Pancreas (tissue), 10 donors: Measurements from ENCODE around the gene DPYSL5. TPM values are rescaled to one million over a fixed set of nuclear protein-coding genes. Genes with fewer than 3 reads are reported as not detected.

Source experiments
- ATAC-seq, 4 donors: fragments of 200-7000 bp; cut with Tn5 transposase; one replicate each; pipeline versions ENCODE4 v1.8.0 to v1.9.1; 2020; ENCODE audit warnings: mild to moderate bottlenecking in 4 of 4, moderate library complexity in 4 of 4
- DNase-seq, 6 donors: peaks; one replicate each; pipeline ENCODE4 v3.0.0-alpha.2; 2020
- FAIRE-seq: peaks from 2 replicates; lab custom pipeline; 2012; peaks lifted over from hg19 to GRCh38; lab: Jason Lieb, UNC
- H3K27ac ChIP-seq, 4 donors: fragments of 200-600 bp; sonication (generic); 1 replicate in 3 of 4; 2 replicates in 1 of 4; pipeline versions ENCODE4 v1.5.0 to v1.8.0; 2020
- H3K27me3 ChIP-seq, 4 donors: fragments of 200-600 bp; one replicate each; pipeline ENCODE4 v1.8.0; 2021
- H3K36me3 ChIP-seq, 3 donors: fragments of 200-600 bp; sonication (generic) in 1 of 3; one replicate each; pipeline versions ENCODE4 v1.5.0 to v1.8.0; 2020 to 2021
- H3K4me1 ChIP-seq, 3 donors: fragments of 200-600 bp; one replicate each; pipeline ENCODE4 v1.8.0; 2021
- H3K4me3 ChIP-seq, 4 donors: fragments of 200-600 bp; sonication (generic) in 2 of 4; one replicate each; pipeline versions ENCODE4 v1.5.0 to v1.8.0; 2020 to 2021
- H3K9me3 ChIP-seq, 4 donors: fragments of 200-600 bp; one replicate each; pipeline ENCODE4 v1.8.0; 2021
- CTCF ChIP-seq, 4 donors: fragments of 200-600 bp; sonication (generic) in 3 of 4; IDR thresholded peaks; one replicate each; pipeline versions ENCODE4 v1.5.0 to v1.8.0; 2021; ENCODE audit warnings: antibody characterized with exemption in 4 of 4
- WGBS, 2 donors: extraction: QIAGEN DNeasy Blood & Tissue Kit; methylation state at CpG; one replicate each; pipeline ENCODE4 v1.1.7; 2013; 5-methylcytosine and 5-hydroxymethylcytosine counted together
- intact Hi-C, 3 donors: fragments of 100-400 bp; cut with DNase I; formaldehyde crosslinking; loops; one replicate each; pipeline versions ENCODE4 v1.11.1 to v1.14.2; 2022
- polyA plus RNA-seq, 2 donors: library from polyadenylated mRNA; stranded (reverse); fragments of 200-250 nt; gene quantifications; one replicate each; pipeline ENCODE4 v1.2.3, GENCODE V29; 2013
- total RNA-seq, 6 donors: library from RNA; stranded (reverse); fragmentation: NEBNext Ultra II Directional in 4 of 6; extraction: Animal tissue kit (Norgen Biotek cat#: 25700) in 4 of 6; gene quantifications; one replicate each; pipeline versions ENCODE4 v1.2.1 to v1.2.4, GENCODE V29; 2021 to 2023
- donor health status: healthy with polysubstance abuse.
- donor health status: DM: no; HTN: no; CAD: no; lungs with moderate emphysema.
- donor health status: DM: no; HTN: no; CAD: no.
- donor health status: control.
- donor health status: control.
- donor health status: Bipolar disorder and iron deficiency.
- donor health status: DM: yes; HTN: yes; CAD: no.
- donor health status: DM: no; HTN: no; CAD: no.
- donor health status: DM: no; HTN: no; CAD: no.
- donor health status: DM: yes; HTN: yes; CAD: no.

The DPYSL5 gene
- total and polyA plus RNA-seq, 8 donors = 0.02 to 0.12 (median 0.09) TPM; not detected in 5

GRCh38 chr2:26948800-26949199 lies 100.9 kb downstream of the DPYSL5 start:
- Histone ChIP-seq H3K4me3 (no peak overlapping the region), H3K27ac (no peak overlapping the region), H3K36me3 (no peaks in the 10 kb centered on the region), H3K9me3 (no peaks in the 10 kb centered on the region), H3K4me1 (peaks cover 0 to 5% (median 4%) of the 10 kb centered on the region in 3 donors), H3K27me3 (no peaks in the 10 kb centered on the region)
- DNase-seq (no peak), ATAC-seq (no peak), FAIRE-seq (no peak)
- 92 to 93% methylated on average over 3 of the region's 3 CpGs for WGBS, 2 donors
- TF ChIP-seq CTCF (IDR thresholded peaks at IDR 0.05) = no peak
- intact Hi-C loops = no loop called here

GRCh38 chr2:26950246-26950645 lies 102.3 kb downstream of the DPYSL5 start:
- no peak for FAIRE-seq
- intact Hi-C loops = no loop called here
- no peaks in the 10 kb centered on the region for H3K27me3 ChIP-seq

GRCh38 chr2:26951236-26951635 lies 103.3 kb downstream of the DPYSL5 start:
- DNase-seq (no peak), FAIRE-seq (no peak), ATAC-seq (no peak)
- peaks cover 0 to 5% (median 4%) of the 10 kb centered on the region in 3 donors for H3K4me1 ChIP-seq
- no peak overlapping the region for H3K27ac ChIP-seq
- no peaks in the 10 kb centered on the region for H3K27me3 ChIP-seq
- WGBS, 2 donors = 78 to 88% methylated on average over 3 of the region's 3 CpGs
- no peaks in the 10 kb centered on the region for H3K36me3 ChIP-seq
- no peak for TF ChIP-seq CTCF (IDR thresholded peaks at IDR 0.05)
- H3K4me3 ChIP-seq = no peak overlapping the region
- intact Hi-C loops = no loop called here
- no peaks in the 10 kb centered on the region for H3K9me3 ChIP-seq

More at GRCh38 chr2:26950246-26950645, 102.3 kb downstream of the DPYSL5 start:
- Histone ChIP-seq H3K4me1 (peaks cover 0 to 5% (median 4%) of the 10 kb centered on the region in 3 donors), H3K4me3 (no peak overlapping the region), H3K27ac (no peak overlapping the region), H3K36me3 (no peaks in the 10 kb centered on the region), H3K9me3 (no peaks in the 10 kb centered on the region)
- no peak for ATAC-seq
- no peak for TF ChIP-seq CTCF (IDR thresholded peaks at IDR 0.05)
- WGBS, 2 donors = 67 to 75% methylated on average over 5 of the region's 5 CpGs
- no peak for DNase-seq

- no peak for TF ChIP-seq CTCF (IDR thresholded peaks at IDR 0.05)
- no peak for FAIRE-seq
- Histone ChIP-seq H3K36me3 (no peaks in the 10 kb centered on the region), H3K9me3 (no peaks in the 10 kb centered on the region), H3K27me3 (no peaks in the 10 kb centered on the region), H3K27ac (no peak overlapping the region), H3K4me1 (no peaks in the 10 kb centered on the region), H3K4me3 (no peak overlapping the region)
- no peak for DNase-seq
- intact Hi-C loops = no loop called here
- no peak for ATAC-seq
- 78% methylated on average over 4 of the region's 4 CpGs for WGBS, 2 donors
Observed at GRCh38 chr2:26952374-26952773, 104.4 kb downstream of the DPYSL5 start.

GRCh38 chr2:26954135-26954534 lies 106.2 kb downstream of the DPYSL5 start:
- no peak for TF ChIP-seq CTCF (IDR thresholded peaks at IDR 0.05)
- Histone ChIP-seq H3K4me1 (no peaks in the 10 kb centered on the region), H3K4me3 (no peak overlapping the region), H3K36me3 (no peaks in the 10 kb centered on the region), H3K27me3 (no peaks in the 10 kb centered on the region), H3K9me3 (no peaks in the 10 kb centered on the region), H3K27ac (no peak overlapping the region)
- FAIRE-seq = no peak
- WGBS, 2 donors = 87% methylated on average over 4 of the region's 4 CpGs
- intact Hi-C loops = no loop called here
- ATAC-seq = no peak
- no peak for DNase-seq
